ENCODE results near the gene XPC.

Gene XPC

DNA sequence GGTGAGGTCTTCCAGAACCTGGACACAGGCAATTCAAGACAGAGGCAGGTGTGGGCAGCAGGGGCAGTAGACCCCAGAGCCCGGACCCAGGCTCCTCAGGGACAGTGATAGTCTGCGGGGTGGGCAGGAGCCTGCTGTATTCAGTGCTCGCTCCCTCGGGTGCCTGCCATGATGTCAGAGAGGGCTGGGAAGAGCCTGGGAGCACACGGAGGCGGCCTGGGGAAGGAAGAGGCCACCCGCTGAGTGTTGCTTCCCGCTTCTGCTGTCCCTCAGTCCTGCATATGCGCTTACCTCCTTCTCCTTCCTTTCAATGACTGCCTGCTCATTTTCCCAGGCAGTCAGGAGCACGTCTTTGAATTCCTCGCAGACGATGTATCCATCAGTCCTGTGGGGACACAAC, 30.8 kb downstream of the XPC start:
- no peak for DNase-seq (ENCODE audit: low spot score)

DNA sequence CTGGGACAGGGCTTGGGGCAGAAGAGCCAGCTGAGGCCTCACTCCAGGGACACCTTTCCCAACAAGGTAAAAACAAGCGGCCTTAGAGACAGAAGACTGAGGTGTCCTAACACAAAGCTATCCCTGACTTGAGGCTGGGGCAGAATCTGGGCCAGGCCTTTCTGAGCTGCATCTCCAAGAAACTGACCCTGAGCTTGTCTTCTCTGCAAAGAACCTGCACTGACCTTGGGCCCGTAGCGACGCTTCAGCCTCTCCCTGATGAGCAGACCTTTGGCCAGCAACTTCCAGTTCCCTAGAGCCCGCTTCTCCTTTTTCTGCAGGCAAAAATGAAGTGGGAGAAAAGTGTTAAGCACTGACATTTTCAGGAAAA, 31.4 kb downstream of the XPC start:
- no peak for DNase-seq (ENCODE audit: low spot score)

DNA sequence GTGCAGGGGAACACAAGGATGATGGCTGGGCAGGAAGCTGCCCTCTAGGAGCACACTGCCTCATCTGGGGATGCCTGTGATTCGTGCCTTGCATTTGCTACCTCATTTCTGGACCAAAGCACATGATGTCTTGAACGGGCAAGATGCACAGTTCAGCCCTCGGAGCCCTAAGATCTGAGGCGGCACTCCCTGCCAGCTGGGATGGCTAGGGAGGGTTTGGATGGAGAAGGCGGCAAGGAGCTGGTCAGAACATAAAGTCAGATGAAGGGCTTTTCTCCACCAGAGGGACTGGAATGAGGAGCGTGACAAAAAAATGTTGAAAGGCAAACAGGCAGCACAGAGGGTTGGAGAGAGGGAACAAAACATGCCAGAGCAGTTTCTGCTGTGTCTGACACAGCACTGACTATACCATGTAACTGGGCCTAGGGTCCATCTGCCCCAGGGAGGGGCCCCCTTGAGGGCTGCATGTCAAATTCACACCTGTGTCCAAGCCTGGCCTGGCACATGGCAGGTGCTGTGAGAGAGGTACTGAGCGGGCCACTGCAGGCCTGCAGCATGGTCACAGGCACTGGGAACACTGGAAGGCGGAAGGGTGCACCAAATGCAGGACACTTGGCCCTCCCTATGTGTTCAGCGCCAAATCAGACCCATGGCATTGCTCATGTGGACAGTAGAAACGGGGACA, 31.9 kb downstream of the XPC start:
- no peak for DNase-seq (ENCODE audit: low spot score)

DNA sequence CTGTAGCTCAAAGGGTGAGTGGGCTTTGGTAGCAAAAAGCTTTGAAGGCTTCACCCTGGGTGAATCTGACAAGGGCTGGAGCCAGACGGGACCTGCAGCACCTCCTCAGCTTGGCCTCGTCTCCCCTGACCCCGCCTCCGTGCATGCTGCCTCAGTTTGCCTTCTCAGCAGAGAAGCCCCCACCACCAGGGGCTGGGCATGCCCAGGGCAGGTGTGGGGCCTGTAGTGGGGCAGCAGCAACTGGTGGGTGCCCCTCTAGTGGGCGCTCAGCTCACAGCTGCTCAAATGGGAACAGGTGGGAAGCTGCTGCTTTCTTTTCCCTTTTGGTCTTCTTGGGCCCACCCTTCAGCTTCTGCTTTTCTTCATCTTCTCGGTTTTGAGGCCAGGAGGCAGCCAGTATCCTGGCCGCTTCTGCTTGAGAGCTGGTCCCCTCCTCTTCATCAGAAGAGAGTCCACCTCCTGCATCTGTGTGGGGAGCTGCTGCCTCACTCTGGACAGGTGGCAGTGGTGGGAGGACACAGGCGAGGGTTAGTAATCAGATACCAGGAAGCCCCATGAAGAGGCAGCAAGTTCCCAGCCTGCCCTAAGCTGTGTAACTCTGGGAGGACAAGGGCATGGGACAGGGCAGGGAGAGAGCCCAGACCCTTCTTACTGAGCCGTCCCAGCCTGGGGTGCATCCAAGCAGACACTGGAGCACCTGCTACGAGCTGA, 32.6 kb downstream of the XPC start:
- DNase-seq (ENCODE audit: low spot score) = no peak

DNA sequence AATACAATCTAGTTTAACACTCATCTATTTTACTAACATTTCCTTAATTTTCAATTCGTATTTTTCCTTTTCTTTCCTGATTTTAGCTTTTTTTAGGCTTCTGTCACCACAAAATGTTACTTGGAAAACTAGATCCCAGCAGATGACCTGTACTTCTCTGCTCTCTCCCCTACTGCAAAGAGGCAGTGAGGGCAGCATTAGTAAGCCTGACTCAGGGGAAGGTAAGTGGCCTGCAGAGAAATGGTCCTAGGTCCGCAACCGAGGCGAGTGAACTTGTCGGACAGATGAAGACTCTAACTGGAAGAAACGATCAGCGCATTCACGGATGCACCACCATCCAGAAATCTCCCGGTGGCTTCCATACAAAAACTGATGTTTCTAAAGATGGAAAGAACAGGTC, 33.2 kb downstream of the XPC start:
- no peak for DNase-seq (ENCODE audit: low spot score)

DNA sequence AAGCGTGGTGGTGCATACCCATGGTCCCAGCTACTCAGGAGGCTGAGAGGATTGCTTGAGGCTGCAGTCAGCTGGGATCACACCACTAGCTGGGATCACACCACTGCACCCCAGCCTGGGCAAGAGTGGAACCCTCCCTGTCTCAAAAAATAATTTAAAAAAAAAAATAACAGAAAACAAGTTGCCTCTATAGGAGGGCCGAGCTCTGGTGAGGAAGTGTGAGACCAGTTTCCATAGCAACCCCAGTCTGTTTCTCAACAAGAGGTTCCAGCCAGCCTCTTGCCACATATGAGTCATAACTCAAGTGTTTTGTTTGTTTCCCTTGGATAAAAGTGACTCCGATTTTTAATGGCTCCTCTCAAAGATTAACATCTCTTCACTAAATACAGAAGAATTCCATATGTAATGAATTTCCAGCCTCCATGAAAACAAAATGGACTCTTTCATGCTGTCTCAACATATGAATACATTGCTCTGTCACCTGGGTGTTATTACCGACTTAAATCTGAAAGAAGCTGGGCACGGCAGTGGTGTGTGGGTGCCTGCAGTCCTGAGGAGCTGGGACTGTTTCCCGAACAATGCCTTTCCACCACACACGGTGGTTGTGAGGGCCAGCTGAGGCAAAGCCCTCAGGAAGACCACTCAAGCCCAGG, 33.9 kb downstream of the XPC start:
- DNase-seq (ENCODE audit: low spot score) = peak; percentile 93

DNA sequence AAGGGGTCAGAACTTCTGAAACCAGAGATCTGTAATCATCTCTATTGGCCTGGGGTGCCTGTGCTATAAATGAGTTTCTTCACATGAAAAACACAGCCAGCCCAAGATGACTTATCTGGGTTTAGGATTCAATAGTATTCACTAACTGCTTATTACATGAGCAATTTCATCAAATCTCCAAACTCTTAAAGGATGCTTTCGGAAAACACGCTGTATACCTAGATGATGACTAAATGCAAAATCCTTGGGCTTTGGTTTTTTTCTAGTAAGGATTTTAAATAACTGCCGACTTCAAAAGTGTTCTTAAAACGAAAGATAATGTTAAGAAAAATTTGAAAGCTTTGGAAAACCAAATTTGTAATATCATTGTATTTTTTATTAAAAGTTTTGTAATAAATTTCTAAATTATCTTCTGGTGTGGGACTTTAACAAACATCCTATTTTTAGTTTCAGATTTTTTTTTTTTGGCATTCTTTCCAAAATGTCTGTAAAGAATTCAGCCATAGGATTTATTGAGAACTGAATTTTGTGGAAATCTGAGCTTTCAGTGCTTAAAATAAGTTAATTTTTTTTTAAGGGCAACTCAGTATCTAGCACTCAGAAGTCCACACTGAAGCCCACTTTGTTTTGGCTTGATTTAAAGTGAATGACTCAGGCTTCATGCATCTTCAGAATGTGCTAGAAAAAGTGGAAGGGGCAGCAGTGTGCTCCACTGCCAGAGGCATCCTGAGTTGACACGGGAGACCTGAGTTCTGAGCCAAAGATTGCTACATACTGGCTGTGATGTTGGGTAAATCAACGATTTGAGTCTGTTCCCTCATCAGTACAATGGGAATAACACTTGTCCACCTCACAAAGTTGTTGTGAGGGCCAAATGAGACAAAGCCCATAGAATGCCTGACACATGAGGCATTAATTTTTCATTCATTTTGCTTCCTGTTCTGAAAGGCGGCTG, 34.9 kb downstream of the XPC start:
- DNase-seq (ENCODE audit: low spot score) = peak; percentile 46

DNA sequence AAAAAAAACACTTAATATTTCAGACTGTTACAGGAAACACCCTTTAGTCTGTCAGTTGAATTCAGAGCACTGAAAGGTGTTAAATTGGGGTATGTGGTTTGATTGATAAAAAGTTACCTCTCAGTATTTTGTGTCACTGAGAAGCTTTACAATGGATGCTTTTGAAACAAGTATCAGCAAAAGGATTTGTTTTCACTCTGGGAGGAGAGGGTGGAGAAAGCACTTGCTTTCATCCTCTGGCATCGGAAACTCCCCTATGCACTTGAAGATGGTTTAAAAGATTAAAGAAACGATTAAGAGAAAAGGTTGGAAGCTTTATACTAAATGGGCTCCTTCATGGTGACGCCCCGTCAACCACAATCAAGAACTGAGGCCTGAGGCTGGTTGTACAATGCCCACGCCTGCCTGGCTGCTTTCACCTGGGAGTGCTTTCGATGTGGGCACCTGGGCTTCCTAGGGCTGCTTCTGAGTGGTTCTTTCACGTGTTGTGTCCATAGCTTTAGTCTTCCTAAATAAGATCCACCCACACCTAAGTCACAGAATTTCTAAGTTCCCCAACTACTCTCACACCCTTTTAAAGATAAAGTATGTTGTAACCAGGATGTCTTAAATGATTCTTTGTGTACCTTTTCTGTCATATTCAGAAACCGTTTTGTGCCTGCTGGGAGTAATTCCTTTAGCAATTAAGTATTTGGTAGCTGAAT, 35.7 kb downstream of the XPC start:
- no peak for DNase-seq (ENCODE audit: low spot score)

DNA sequence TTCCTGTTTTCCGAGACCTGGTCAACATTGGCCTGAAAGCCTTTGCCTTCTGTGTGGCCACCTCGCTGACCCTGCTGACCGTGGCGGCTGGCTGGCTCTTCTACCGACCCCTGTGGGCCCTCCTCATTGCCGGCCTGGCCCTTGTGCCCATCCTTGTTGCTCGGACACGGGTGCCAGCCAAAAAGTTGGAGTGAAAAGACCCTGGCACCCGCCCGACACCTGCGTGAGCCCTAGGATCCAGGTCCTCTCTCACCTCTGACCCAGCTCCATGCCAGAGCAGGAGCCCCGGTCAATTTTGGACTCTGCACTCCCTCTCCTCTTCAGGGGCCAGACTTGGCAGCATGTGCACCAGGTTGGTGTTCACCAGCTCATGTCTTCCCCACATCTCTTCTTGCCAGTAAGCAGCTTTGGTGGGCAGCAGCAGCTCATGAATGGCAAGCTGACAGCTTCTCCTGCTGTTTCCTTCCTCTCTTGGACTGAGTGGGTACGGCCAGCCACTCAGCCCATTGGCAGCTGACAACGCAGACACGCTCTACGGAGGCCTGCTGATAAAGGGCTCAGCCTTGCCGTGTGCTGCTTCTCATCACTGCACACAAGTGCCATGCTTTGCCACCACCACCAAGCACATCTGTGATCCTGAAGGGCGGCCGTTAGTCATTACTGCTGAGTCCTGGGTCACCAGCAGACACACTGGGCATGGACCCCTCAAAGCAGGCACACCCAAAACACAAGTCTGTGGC, 36.6 kb downstream of the XPC start:
- DNase-seq (ENCODE audit: low spot score) = no peak

DNA sequence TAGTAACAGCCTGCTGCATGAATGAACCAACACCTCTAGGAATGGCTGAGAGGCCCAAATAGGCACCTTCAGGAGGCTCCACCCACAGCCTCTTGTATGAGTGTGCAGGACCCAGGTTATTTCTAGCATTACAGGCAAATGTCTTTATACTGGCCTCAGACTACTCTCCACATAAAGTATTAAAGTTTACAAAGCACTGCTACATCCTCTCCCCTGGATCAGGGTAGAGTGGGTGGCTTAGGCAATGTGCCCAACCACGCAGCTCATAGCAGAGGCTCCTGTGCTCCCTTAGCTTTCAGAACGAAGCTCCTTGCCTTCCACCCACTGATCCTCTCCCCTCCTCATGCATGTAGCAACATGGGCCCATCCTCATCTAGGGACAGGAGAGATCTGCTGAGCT, 37.3 kb downstream of the XPC start:
- no peak for DNase-seq (ENCODE audit: low spot score)

DNA sequence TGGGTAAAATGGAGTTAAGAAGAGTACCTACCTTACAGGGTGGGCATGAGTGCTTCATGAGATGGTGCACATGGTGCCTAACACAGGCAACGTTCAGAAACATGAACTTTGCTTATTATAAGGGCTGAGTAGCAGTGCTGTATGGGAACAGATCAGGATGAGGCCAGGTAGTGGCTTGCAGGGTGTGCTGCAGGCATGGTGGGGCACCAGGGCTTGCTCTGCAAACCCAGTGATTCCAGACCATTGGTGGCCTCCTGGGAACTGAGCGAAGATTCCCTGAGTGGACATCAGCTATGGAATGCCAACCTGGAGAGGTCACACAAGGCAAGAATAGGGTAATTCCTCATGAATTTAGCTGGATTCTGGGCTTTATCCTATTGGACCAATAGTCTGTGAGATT, 37.7 kb downstream of the XPC start:
- no peak for DNase-seq (ENCODE audit: low spot score)

DNA sequence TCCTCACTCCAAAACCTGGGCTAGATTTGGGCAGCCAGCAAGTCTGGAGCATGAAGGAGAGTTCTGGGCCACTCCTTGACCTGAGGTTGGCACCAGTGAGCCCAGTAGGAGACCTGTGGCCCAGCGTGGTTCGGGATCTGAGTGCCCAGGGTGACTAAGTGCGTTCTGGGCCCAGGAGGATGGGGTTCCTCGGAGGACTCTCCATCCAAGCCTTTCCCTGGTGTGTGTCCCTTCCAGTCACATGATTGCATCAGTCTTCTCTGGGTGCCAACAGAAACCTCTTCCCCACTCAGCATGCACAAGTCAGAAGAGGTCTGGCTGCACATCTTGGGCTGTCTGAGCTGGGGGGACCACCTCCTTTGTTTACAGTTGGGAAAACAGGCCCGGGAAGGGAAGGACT, 38.6 kb downstream of the XPC start:
- no peak for DNase-seq (ENCODE audit: low spot score)

DNA sequence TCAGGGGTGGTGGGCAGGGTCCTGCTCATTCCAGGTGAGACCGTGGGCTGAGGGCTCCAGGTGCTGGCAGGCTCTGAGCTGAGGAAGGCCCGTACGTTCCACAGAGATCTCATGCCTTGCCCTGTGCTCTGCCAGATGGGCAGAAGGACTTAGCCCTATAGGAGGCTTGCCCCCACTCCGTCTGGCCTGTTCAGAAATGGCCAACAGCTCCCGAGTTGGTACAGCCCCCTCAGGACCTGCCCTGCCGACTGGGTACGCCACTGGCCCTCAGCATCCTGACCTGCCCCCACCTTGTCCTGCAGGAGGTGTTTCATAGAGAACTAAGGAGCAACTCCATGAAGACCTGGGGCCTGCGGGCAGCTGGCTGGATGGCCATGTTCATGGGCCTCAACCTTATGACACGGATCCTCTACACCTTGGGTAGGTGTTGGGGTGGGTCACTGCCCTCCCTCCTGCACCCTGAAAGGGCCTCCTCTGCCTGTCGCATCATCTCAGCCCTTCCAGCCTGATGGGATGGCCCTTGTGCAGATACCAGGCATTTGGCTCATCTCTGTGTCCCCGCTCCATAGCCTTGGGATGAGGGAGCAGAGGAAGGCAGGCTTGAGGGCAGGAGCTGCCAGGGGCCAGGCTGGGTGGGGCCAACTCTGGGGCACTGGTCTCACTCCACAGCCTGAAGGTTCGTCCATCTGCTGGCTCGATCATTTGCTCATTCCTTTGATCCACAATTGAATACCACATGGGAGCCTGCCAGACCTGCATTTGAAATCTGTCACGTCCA, 39.3 kb downstream of the XPC start:
- DNase-seq (ENCODE audit: low spot score) = no peak

DNA sequence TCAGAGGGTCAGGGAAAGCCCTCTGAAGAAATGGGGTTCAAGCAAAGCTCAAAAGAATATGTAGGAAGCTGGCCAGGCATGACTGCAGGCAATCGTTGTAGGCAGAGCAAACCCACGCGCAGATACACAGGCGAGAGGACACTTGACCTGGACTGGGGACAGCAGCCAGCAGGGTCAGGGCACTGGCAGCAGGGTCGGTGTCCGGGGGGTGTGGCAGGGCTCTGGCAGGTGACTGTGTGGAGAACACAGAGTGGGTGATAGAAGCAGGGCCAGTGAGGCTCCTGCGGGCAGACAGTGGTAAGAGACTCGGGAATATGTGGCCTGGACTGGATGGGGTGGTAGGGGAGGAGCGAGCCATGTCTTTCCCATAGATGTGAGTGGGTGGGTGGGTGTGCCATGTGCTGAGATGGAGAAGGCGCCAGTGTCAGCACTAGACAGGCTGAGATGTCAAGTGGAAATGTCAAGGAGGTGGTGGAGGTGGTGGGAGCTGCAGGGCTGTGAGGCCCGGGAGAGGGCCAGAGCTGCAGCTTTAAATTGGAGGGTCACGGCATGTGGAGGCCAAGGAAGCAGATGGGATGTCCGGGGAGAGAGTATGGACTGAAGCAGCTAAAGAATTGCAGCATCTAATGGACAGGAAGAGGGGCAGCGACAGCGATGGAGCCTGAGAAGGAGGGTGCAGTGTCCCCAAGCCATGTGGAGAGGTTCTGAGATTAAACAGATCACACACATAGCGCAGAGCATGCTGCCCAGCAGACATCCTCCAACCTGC, 40.1 kb downstream of the XPC start:
- DNase-seq (ENCODE audit: low spot score) = no peak

DNA sequence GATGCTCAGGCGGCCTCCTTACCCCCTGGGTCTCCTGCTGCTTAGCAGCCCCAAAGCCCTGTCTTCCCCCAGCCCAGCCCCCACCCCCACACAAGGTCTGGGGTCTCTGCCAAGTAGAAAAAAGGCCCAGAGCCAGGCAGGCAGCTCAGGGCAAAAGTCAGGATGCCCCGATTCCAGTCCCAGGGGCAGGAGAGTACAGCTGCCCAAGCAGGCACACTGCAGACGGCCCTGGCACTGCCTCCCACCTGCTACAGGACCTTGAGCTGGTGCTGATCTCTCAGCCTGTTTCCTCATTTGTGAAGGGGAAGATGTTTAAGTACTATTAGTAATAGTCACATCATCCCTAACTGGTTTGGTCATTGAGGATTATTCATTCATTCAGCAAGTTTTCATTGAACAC, 41.0 kb downstream of the XPC start:
- DNase-seq (ENCODE audit: low spot score) = no peak

DNA sequence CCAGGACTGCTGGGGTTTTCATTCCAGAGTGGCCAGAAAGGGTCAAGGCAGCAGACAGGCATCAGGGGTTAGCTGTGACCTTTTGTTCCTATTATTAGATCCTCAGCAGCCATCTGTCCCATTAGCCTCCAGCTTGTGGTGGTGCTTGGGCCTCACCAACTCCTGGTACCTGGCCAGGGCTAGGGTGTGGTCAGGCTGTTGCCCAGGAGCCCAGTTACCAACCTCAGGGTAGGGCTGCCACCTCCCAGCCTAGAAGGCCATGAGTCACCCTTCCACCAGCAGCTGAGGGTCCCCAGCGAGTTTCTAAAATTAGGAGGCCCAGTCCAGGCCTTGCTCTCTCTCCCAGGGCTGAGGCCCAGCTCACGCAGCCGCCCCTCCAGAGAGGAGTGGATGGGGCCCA, 41.4 kb downstream of the XPC start:
- DNase-seq (ENCODE audit: low spot score) = peak; percentile 33

DNA sequence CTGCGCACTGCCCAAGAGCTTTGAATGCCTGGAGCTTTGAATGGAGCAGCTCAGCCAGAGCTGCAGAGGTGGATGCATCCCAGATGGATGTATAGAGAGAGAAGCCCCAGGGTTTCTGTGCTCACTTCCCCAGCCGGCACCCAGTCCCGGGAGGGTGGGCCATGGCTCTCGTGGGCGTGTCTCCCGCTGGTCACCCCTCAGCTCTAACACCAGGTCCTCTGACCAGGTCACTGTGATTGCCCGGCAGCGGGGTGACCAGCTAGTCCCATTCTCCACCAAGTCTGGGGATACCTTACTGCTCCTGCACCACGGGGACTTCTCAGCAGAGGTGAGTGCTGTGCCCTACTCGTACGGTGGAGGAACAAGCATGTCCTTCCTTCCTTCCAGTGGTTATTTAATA, 42.8 kb downstream of the XPC start:
- DNase-seq (ENCODE audit: low spot score) = no peak

DNA sequence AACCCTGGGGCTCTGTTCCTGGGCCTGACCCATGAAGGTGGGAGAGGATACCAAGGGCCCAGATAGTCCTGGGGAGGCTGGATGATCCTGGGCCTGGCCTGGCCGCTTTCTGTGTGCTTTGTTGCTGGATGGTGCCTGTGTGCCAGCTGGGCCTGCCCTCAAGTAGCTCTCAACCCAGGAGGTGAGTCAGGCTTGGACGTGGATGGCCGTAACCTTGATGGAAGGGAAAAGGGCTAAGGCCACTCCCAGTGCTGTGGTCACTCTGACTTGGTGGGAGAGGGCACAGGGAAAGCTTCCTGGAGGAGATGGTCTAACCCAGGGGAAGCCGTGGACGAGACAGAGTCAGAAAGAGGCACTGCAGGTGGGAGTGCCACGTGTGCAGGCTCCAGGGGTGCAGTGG, 44.1 kb downstream of the XPC start:
- no peak for DNase-seq (ENCODE audit: low spot score)

DNA sequence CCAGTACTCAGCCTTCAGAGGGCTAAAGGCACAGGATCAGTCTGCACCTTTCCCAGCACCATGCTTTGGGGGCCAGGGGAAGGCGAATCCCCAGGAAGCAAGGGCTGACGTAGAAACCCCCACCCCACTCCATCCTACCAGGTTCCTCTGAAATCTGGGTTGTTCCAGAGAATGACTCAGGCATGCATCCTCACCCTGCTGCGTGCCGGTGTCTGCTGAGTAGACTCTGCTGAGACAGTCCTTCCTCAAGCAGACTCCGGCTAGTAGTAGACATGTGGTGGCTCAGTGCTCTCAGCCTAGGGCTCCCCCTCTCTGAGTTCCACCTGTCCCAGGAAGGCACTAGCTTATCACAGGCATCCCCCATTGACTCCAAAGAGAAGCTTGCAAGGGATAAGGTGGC, 44.5 kb downstream of the XPC start:
- no peak for DNase-seq (ENCODE audit: low spot score)
